HuH-7 (cell line): ENCODE measurements around the gene EFNA5.

ENCODE experiments used
- DNase-seq: peaks from one replicate; pipeline ENCODE4 v3.0.0; 2011; ENCODE audit warnings: low spot score

The EFNA5 gene

GRCh38 chr5:107570805-107571531 lies 99.8 kb downstream of the EFNA5 start:
- DNase-seq: no peak

DNA sequence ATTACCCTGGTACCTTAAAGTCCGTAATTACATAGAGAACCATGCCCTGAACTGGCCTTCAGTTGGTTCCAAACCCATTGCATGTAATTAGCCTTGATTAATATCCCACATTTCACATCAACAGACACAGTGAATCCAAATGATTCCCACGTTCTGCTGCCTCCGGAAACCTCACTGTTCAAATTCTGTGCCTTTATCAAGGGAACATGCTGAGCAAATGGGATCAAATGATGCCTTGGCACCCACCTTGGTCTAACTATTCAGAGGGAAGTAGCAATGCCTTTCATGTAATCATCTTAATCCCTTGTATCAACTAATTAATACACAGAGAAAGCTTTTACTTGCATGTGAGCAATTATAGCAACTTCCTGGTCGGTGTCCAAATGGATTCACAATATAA lies 100.6 kb downstream of the EFNA5 start:
- no peak for DNase-seq

GRCh38 chr5:107567901-107568671 lies 102.7 kb downstream of the EFNA5 start:
- no peak for DNase-seq

- DNase-seq: no peak
Observed at GRCh38 chr5:107566986-107567385, 103.8 kb downstream of the EFNA5 start.

- DNase-seq: no peak
Observed at GRCh38 chr5:107565791-107566767, 104.7 kb downstream of the EFNA5 start.

- DNase-seq: no peak
Observed at GRCh38 chr5:107564931-107565372, 105.8 kb downstream of the EFNA5 start.

DNA sequence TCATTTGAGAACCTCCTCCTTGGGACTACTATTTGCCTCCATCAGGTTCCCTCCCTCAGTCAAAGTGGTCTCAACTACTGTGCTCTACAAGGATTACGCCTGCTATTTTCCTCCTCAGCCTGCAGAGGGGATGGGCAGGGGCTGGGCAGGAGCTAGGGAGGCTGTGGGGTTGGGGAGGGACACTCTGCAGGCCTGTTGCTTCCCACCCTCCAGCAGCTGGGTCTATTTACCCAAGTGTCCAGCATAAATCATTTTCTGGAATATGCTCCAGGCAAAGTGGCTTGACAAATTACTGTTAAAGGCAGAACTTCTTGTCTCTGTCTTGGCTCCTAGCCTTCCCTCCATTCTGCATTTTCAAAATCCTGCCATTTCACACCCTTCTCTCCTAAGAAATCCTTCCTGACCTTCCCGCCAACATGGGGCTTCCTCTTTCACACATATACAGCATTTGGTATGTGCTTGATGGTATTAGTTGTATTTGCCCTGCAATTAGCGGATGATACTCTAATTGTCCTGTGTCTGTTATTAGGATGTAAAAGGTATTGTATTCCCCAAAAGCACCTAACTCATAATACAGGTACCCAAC lies 106.7 kb downstream of the EFNA5 start:
- DNase-seq: no peak

GRCh38 chr5:107560377-107560776 lies 110.4 kb downstream of the EFNA5 start:
- no peak for DNase-seq

GRCh38 chr5:107558823-107559375 lies 111.8 kb downstream of the EFNA5 start:
- DNase-seq: no peak

GRCh38 chr5:107557051-107557658 lies 113.6 kb downstream of the EFNA5 start:
- no peak for DNase-seq

GRCh38 chr5:107556575-107556974 lies 114.2 kb downstream of the EFNA5 start:
- DNase-seq: no peak

DNA sequence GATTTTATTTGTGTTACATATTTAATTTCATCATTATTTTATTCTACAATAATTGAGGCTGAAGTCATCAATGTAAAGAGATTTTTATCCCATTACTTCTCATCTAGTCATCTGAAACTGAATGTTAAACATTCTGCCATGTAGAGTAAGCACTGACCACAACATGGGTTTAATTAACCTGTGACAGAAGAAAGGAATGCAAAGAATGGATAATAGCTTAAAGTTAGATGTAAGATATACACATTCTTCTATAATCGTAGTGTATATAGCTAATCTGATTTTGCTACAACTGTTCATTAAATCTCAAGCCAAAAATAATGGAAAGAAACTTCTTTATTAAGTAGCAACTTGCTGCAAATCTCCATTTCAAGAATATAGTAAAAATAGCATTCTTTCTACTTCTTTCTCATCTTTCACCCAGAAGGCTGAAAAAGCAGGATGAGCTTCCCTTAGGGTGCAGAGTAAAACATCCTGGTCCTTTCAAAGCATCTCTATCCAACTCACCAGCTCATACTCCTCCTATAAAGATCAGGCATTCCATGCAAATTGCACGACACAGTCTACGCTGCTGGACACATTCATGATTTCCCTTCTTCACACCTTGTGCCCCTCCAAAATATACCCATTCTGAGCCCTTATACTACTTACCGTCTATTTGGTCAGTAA lies 115.2 kb downstream of the EFNA5 start:
- DNase-seq: no peak

GRCh38 chr5:107554776-107555424 lies 115.8 kb downstream of the EFNA5 start:
- no peak for DNase-seq

DNA sequence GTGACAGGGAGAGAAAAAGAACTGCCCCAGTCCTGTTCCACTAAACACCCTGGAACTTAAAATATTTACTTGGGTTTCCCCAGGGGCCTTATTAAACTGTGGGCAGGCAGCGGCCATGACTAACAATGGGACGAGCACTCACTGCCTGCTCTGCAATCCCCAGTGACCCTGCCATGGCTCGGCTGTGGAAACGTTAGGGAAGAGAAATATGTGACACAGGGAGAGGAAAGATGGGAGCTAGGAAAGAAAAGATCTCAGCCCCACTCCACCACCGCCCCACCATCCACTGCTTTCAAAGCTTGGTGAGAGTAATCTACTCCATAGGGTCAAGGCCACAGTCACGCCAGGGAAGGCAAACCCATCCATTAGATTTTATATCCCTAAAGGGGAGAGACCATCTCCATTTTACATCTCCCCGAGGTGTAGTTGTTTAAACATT lies 117.6 kb downstream of the EFNA5 start:
- DNase-seq: no peak

DNA sequence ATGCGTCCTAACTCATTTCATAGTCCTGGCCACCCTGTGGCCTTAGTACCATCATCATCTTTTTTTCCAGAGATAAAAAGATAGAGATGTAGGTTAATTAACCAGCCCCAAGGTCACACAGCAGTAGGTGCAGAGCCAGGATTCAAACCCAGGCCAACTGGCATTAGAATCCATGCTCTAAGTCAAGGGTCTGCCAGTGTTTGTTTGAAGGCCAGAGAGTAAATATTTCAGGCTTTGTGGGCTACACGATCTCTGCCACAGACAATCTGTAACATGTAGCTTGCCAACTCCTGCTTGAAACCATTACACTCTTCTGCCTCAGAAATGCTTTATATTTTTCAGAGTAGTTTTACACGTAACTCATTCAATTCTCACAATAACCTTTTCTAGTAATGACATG lies 119.6 kb downstream of the EFNA5 start:
- no peak for DNase-seq

GRCh38 chr5:107549567-107549966 lies 121.2 kb downstream of the EFNA5 start:
- no peak for DNase-seq

DNA sequence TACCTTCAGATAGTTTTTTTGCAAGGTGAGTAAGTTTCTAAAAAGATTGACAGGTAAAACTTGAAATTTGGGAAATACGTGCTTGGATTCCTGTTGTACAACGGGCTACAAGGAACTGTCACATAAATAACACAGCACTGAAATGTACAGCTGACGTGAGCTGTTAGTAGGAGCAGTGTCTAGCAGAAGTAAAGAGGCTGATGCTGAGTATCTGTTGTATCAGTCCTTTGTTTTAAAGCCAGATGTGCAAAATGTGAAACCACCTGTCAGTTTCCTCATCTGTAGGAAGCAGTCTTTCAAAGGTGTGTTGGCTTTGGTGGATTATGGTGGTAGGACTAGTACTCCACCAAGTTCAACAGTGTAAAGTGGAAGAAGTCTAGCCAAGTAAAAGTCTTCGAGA lies 122.3 kb downstream of the EFNA5 start:
- DNase-seq: no peak

GRCh38 chr5:107546719-107547118 lies 124.0 kb downstream of the EFNA5 start:
- no peak for DNase-seq

DNA sequence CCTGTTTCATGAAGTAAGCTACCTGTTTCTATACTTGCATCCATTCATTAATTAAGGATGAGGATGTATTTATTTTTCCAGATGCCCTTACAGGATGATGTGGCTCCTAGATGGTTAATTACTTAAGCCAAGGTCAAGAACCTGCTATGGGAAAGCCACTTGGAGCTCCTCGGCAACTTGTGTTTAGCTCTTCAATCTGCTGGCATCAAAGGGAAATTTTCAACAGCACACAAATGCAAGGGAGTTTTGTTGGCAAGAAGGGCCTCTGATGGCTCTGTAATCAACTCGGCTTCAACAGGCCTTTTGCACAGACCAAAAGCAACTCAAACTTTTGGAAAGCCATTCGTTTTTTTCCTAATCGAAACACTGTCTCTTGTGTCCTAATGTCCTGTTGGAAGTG lies 125.3 kb downstream of the EFNA5 start:
- no peak for DNase-seq

DNA sequence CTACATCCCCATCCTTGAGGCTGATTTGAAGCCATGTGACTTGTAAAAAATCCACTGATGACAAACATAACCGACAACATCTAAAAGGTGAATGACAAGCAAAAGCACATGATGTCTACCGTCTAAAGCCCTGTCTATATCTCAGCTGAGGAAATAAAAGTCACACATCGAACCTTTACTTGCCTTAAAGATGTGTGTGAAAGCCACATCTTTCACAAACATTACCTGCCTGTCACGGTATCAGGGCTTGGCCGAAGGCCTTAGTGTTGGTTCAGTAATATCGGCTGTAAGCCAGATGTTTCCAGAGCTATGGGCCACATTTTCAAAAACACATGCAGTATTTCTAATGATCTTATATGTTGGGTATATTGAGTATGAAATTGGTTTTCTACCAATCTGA lies 125.8 kb downstream of the EFNA5 start:
- no peak for DNase-seq
